Measurements from ENCODE around the gene SPG11.
"Not testable (repeated sequence)": the region's sequence is repeated elsewhere in the genome, so short reads cannot be mapped to it uniquely, and the experiment has no call there.

SPG11 gene

DNA sequence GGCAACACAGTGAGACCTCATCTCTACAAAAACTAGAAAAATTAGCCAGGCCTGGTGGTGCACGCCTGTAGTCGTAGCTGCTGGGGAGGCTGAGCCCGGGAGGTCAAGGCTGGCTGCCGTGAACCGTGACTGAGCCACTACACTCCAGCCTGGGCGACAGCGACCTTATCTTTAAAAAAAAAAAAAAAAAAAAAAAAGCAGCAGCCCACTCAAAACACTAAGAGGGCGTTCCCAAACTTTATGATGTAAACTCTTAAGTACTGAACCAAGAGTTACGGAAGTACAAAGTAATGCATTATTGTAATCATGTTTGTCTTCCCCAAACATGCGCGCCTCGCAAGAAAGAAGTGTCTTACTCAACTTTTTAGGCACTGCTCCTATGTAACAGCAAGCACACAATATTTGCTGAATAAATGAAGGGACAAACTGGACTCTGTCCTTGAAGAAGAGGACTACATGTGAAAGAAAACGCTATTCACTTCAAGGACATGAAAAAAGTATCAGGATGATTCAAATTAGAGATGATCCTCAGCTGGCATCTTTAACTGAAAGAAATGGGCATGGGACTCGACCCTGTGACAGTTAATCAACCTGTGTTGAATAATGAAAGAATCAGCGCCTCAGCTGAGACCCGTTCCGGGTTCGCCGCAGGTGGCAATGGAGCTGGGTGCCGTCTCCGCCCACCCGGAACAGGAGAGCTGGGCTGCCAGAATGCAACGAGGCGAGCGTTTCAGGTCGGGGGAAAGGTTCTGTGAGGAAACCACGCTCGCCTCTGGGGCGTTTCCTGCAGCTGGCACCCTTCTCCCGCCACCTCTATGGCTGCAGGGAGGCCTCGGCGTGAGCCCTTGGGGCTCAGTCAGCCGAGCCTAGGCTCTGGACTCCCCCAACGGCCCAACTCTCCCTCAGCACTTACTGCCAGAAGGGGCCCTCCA lies 718 bp downstream of the SPG11 start:
- Histone ChIP-seq H3K36me3 (replicated peaks) (peaks cover 13% of the 10 kb centered on the region), H3K27me3 (ENCODE audit: low read depth) (no peaks in the 10 kb centered on the region), H3K9me3 (no peaks in the 10 kb centered on the region), H3K4me3 (peak overlapping the region; percentile 91), H3K4me1 (peaks cover 9% of the 10 kb centered on the region)
- peak; percentile 60 to 82 for DNase-seq (ENCODE audit: low spot score in 2 of 2)
- in situ Hi-C loops (cut with MboI; ENCODE audit: low sequenced_read_pairs) = no loop called here

DNA sequence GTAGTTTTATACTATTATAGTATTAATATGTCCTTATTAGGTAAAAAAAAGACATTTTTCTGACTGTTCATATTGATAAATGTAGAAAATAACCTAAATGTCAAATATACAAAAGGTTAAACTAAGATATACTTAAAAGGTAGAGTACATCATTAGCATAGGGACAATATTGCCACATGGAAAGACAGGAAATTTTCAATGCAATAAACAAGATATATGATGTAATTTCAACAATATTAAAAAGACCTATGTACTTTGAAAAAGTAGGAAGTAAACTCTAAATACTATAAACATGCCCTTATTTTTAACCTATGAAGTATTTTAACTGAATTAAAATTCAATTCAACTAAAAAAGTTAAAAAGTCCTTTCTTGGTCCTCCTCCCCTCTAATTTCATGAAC lies 1.9 kb downstream of the SPG11 start:
- peaks cover 15% of the 10 kb centered on the region for H3K36me3 ChIP-seq (replicated peaks)
- H3K4me1 ChIP-seq = peaks cover 9% of the 10 kb centered on the region
- no peaks in the 10 kb centered on the region for H3K9me3 ChIP-seq
- no peak overlapping the region for H3K4me3 ChIP-seq
- in situ Hi-C loops (cut with MboI; ENCODE audit: low sequenced_read_pairs) = no loop called here
- no peaks in the 10 kb centered on the region for H3K27me3 ChIP-seq (ENCODE audit: low read depth)
- no peak for DNase-seq (ENCODE audit: low spot score in 2 of 2)

DNA sequence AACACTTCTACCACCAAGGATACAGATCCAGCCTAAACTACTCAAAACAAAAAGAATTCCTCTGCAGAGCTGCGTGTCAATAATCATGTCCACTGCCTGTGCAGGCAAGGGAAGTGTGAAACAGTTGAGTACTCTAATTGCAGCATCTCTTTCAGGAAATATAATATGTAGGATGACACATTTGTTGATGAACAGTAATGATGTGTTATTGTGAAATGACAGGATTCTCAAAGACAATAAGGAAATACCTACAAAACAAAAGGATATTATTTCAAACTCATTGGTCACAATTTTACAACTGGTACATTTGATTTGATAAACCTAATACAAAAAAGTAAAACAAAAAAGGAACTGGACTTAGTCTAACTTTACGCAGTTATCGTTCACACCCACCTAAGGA lies 4.4 kb downstream of the SPG11 start:
- Histone ChIP-seq H3K27me3 (ENCODE audit: low read depth) (no peaks in the 10 kb centered on the region), H3K9me3 (no peaks in the 10 kb centered on the region), H3K4me1 (peaks cover 8% of the 10 kb centered on the region), H3K4me3 (no peak overlapping the region), H3K36me3 (replicated peaks) (peaks cover 30% of the 10 kb centered on the region)
- in situ Hi-C loops (cut with MboI; ENCODE audit: low sequenced_read_pairs) = no loop called here
- no peak for DNase-seq (ENCODE audit: low spot score in 2 of 2)

- Histone ChIP-seq H3K4me3 (no peak overlapping the region), H3K9me3 (no peaks in the 10 kb centered on the region), H3K36me3 (replicated peaks) (peaks cover 44% of the 10 kb centered on the region), H3K4me1 (peaks cover 5% of the 10 kb centered on the region; the same call in 1 of the 2 replicates), H3K27me3 (ENCODE audit: low read depth) (no peaks in the 10 kb centered on the region)
- in situ Hi-C loops (cut with MboI; ENCODE audit: low sequenced_read_pairs) = no loop called here
- DNase-seq (ENCODE audit: low spot score in 2 of 2) = no peak
Measured at GRCh38 chr15:44657378-44657777, 6.1 kb downstream of the SPG11 start.

DNA sequence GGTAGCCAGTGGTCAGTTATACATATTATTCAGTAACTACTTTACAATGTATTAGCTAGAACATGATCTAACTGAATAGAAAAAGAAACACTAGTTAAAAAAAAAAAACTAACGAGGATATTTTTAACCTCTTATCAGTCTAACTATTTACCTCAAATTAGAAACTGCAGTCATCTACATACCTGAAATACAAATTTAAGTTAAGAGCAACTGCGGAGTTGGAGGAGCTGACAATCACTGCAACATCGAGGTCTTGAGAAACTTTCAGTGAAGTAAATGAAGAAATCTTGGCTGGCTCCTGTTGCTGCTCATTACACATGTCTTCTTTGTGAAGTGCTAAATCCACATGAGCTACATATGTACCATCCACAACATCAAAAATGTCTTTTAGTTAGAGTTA lies 6.5 kb downstream of the SPG11 start:
- no peaks in the 10 kb centered on the region for H3K9me3 ChIP-seq
- H3K4me1 ChIP-seq = peaks cover 1% of the 10 kb centered on the region; the same call in 1 of the 2 replicates
- H3K4me3 ChIP-seq = no peak overlapping the region
- in situ Hi-C loops (cut with MboI; ENCODE audit: low sequenced_read_pairs) = no loop called here
- peaks cover 48% of the 10 kb centered on the region for H3K36me3 ChIP-seq (replicated peaks)
- no peak for DNase-seq (ENCODE audit: low spot score in 2 of 2)
- no peaks in the 10 kb centered on the region for H3K27me3 ChIP-seq (ENCODE audit: low read depth)

DNA sequence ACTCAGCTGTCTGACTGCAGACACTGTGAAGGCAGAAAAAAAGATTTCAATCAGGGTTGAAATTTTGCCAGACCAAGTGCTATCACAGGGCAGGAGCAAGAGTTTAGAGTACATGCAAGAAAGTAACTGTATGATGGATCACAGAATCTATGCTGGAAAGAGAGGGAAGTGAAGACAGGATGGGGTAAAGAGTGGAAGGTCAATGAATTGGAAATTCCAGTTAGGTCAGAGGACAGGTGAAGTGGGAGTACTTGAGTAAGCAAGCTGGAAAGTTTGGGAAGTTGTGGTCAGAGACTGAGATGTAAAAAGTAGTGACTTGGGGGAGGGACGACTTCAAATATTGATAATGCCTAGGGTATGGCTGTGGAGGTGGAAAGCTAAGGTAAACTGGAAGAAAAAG lies 7.2 kb downstream of the SPG11 start:
- H3K4me1 ChIP-seq = no peaks in the 10 kb centered on the region
- no peaks in the 10 kb centered on the region for H3K27me3 ChIP-seq (ENCODE audit: low read depth)
- in situ Hi-C loops (cut with MboI; ENCODE audit: low sequenced_read_pairs) = no loop called here
- no peak overlapping the region for H3K4me3 ChIP-seq
- DNase-seq (ENCODE audit: low spot score in 2 of 2) = no peak
- H3K36me3 ChIP-seq (replicated peaks) = peaks cover 54% of the 10 kb centered on the region
- H3K9me3 ChIP-seq = no peaks in the 10 kb centered on the region

- in situ Hi-C loops (cut with MboI; ENCODE audit: low sequenced_read_pairs) = no loop called here
- H3K9me3 ChIP-seq = no peaks in the 10 kb centered on the region
- H3K27me3 ChIP-seq (ENCODE audit: low read depth) = no peaks in the 10 kb centered on the region
- H3K4me1 ChIP-seq = no peaks in the 10 kb centered on the region
- H3K36me3 ChIP-seq (replicated peaks) = peaks cover 54% of the 10 kb centered on the region
- DNase-seq (ENCODE audit: low spot score in 2 of 2) = no peak
- H3K4me3 ChIP-seq = no peak overlapping the region
Measured at GRCh38 chr15:44654858-44655257, 8.6 kb downstream of the SPG11 start.

GRCh38 chr15:44647637-44648036 lies 15.8 kb downstream of the SPG11 start:
- no peaks in the 10 kb centered on the region for H3K4me1 ChIP-seq
- no peak for DNase-seq (ENCODE audit: low spot score in 2 of 2)
- no peaks in the 10 kb centered on the region for H3K27me3 ChIP-seq (ENCODE audit: low read depth)
- no peak overlapping the region for H3K4me3 ChIP-seq
- in situ Hi-C loops (cut with MboI; ENCODE audit: low sequenced_read_pairs) = no loop called here
- H3K9me3 ChIP-seq = no peaks in the 10 kb centered on the region
- H3K36me3 ChIP-seq (replicated peaks) = peaks cover 43% of the 10 kb centered on the region

GRCh38 chr15:44647036-44647435 lies 16.4 kb downstream of the SPG11 start:
- in situ Hi-C loops (cut with MboI; ENCODE audit: low sequenced_read_pairs) = no loop called here
- no peaks in the 10 kb centered on the region for H3K9me3 ChIP-seq
- no peaks in the 10 kb centered on the region for H3K4me1 ChIP-seq
- no peaks in the 10 kb centered on the region for H3K27me3 ChIP-seq (ENCODE audit: low read depth)
- DNase-seq (ENCODE audit: low spot score in 2 of 2) = no peak
- no peak overlapping the region for H3K4me3 ChIP-seq
- peaks cover 41% of the 10 kb centered on the region for H3K36me3 ChIP-seq (replicated peaks)

DNA sequence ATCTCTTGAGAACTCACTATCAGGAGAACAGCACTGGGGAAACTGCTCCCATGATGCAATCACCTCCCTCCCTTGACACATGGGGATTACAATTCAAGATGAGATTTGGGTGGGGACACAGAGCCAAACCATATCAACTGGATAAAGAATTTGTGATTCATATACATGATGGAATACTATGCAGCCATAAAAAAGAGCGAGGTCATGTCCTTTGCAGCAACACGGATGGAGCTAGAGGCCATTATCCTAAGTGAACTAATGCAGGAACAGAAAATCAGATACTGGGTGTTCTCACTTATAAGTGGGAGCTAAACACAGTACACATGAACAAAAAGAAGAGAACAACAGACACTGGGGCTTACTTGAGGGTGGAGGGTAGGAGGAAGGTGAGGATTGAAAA lies 17.0 kb downstream of the SPG11 start:
- in situ Hi-C loops (cut with MboI; ENCODE audit: low sequenced_read_pairs) = no loop called here
- H3K9me3 ChIP-seq = no peaks in the 10 kb centered on the region
- H3K36me3 ChIP-seq (replicated peaks) = peaks cover 36% of the 10 kb centered on the region

DNA sequence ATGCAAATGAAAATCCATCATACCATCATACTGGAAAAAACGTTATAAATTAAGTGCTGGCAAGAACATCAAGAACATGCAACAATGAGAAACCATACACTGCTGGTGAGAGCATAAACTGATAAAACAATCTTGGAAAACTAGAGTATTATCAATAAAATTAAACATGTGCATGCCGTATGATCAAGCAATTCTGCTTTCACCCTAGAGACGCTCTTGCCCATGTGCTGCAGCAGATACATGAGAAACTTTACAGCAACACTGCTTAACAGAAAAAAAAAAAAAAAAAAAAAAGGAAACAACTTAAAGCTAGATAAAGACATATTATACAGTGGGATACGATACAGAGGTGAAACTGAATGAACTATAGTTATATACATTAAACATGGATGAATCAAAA lies 21.8 kb downstream of the SPG11 start:
- in situ Hi-C loops (cut with MboI; ENCODE audit: low sequenced_read_pairs) = no loop called here
- no peak overlapping the region for H3K4me3 ChIP-seq
- H3K4me1 ChIP-seq = no peaks in the 10 kb centered on the region
- H3K27me3 ChIP-seq (ENCODE audit: low read depth) = no peaks in the 10 kb centered on the region
- DNase-seq (ENCODE audit: low spot score in 2 of 2) = no peak
- peaks cover 22% of the 10 kb centered on the region for H3K36me3 ChIP-seq (replicated peaks)
- no peaks in the 10 kb centered on the region for H3K9me3 ChIP-seq

More for the DNA sequence above, 17.0 kb downstream of the SPG11 start:
- Histone ChIP-seq H3K4me3 (no peak overlapping the region), H3K4me1 (no peaks in the 10 kb centered on the region), H3K27me3 (ENCODE audit: low read depth) (no peaks in the 10 kb centered on the region)
- no peak for DNase-seq (ENCODE audit: low spot score in 2 of 2)

- no peaks in the 10 kb centered on the region for H3K9me3 ChIP-seq
- H3K4me1 ChIP-seq = no peaks in the 10 kb centered on the region
- peaks cover 22% of the 10 kb centered on the region for H3K36me3 ChIP-seq (replicated peaks)
- H3K4me3 ChIP-seq = no peak overlapping the region
- in situ Hi-C loops (cut with MboI; ENCODE audit: low sequenced_read_pairs) = no loop called here
- H3K27me3 ChIP-seq (ENCODE audit: low read depth) = no peaks in the 10 kb centered on the region
- DNase-seq (ENCODE audit: low spot score in 2 of 2) = no peak
Measured at GRCh38 chr15:44636976-44637375, 26.5 kb downstream of the SPG11 start.

GRCh38 chr15:44633603-44634002 lies 29.9 kb downstream of the SPG11 start:
- Histone ChIP-seq H3K4me1 (no peaks in the 10 kb centered on the region), H3K27me3 (ENCODE audit: low read depth) (no peaks in the 10 kb centered on the region), H3K36me3 (replicated peaks) (peaks cover 34% of the 10 kb centered on the region), H3K4me3 (no peak overlapping the region), H3K9me3 (no peaks in the 10 kb centered on the region)
- no peak for DNase-seq (ENCODE audit: low spot score in 2 of 2)
- in situ Hi-C loops (cut with MboI; ENCODE audit: low sequenced_read_pairs) = no loop called here

- H3K36me3 ChIP-seq (replicated peaks) = peaks cover 45% of the 10 kb centered on the region
- H3K4me1 ChIP-seq; H3K4me3 ChIP-seq; H3K27me3 ChIP-seq (ENCODE audit: low read depth); H3K9me3 ChIP-seq; in situ Hi-C loops (cut with MboI; ENCODE audit: low sequenced_read_pairs); DNase-seq (ENCODE audit: low spot score in 2 of 2): not testable (repeated sequence)
Measured at GRCh38 chr15:44625286-44625685, 38.2 kb downstream of the SPG11 start.

Data from HAP-1 (cell line).